ENCODE results near the gene TEX12. TPM values are rescaled to one million over a fixed set of nuclear protein-coding genes. Genes with fewer than 3 reads are reported as not detected.

Gene TEX12
- total RNA-seq, 1 experiment from 2014 or later: not detected

GRCh38 chr11:112129656-112130055, 37.5 kb upstream of the TEX12 start:
- no peaks in the 10 kb centered on the region for H3K79me2 ChIP-seq (ENCODE audit: low read depth)
- H3F3A ChIP-seq (ENCODE audit: insufficient read depth, low read depth): peaks cover 27% of the 10 kb centered on the region
- no peaks in the 10 kb centered on the region for H3K36me3 ChIP-seq (ENCODE audit: low read depth)
- H3K9me3 ChIP-seq (ENCODE audit: insufficient read depth, low read depth): no peaks in the 10 kb centered on the region
- no peaks in the 10 kb centered on the region for H4K20me1 ChIP-seq (ENCODE audit: insufficient read depth)
- DNase-seq: no peak
- no peak overlapping the region for H3K4me2 ChIP-seq
- H3K9me2 ChIP-seq (ENCODE audit: insufficient read depth): no peaks in the 10 kb centered on the region
- ChIA-PET CTCF (no interaction called here), POLR2A (ENCODE audit: unreplicated experiment) (no interaction called here)
- no peaks in the 10 kb centered on the region for H3K27me3 ChIP-seq (ENCODE audit: insufficient read depth, low read depth)
- no peak overlapping the region for H3K27ac ChIP-seq
- H3K4me3 ChIP-seq: no peak overlapping the region
- H2AFZ ChIP-seq: no peak overlapping the region
- TF ChIP-seq, protein P1, sequence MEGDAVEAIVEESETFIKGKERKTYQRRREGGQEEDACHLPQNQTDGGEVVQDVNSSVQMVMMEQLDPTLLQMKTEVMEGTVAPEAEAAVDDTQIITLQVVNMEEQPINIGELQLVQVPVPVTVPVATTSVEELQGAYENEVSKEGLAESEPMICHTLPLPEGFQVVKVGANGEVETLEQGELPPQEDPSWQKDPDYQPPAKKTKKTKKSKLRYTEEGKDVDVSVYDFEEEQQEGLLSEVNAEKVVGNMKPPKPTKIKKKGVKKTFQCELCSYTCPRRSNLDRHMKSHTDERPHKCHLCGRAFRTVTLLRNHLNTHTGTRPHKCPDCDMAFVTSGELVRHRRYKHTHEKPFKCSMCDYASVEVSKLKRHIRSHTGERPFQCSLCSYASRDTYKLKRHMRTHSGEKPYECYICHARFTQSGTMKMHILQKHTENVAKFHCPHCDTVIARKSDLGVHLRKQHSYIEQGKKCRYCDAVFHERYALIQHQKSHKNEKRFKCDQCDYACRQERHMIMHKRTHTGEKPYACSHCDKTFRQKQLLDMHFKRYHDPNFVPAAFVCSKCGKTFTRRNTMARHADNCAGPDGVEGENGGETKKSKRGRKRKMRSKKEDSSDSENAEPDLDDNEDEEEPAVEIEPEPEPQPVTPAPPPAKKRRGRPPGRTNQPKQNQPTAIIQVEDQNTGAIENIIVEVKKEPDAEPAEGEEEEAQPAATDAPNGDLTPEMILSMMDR (conservative IDR thresholded peaks at IDR 0.05): no peak
- TF ChIP-seq EZH2 (IDR thresholded peaks at IDR 0.05; ENCODE audit: low read depth): no peak
- intact Hi-C loops (cut with micrococcal nuclease; ENCODE audit: unreplicated experiment): no loop called here
- no TSS peak for BruUV-seq (replicated peaks)
- H3K4me1 ChIP-seq (replicated peaks; ENCODE audit: insufficient read depth): peaks cover 24% of the 10 kb centered on the region

DNA sequence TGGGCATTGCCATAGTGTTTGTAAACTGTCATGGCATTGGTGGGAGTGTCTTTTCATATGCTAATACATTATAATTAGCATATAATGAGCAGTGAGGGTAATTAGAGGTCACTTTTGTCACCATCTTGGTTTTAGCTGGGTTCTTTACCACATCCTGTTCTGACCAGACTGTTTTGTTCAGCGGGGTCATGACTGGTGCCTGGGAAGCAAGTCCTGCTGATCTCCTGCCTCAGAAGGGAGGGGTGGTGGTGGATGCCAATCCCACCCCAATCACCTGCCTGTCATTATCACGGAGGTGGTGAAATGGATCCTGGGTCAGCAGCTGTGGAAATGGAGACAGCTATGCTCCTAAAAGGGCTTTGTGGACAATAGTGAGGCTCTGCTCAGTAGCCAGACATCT, 34.4 kb upstream of the TEX12 start:
- H2AFZ ChIP-seq: no peak overlapping the region
- H4K20me1 ChIP-seq (ENCODE audit: insufficient read depth): no peaks in the 10 kb centered on the region
- no peaks in the 10 kb centered on the region for H3K36me3 ChIP-seq (ENCODE audit: low read depth)
- no peaks in the 10 kb centered on the region for H3K9me2 ChIP-seq (ENCODE audit: insufficient read depth)
- no peak overlapping the region for H3K27ac ChIP-seq
- H3K27me3 ChIP-seq (ENCODE audit: insufficient read depth, low read depth): no peaks in the 10 kb centered on the region
- H3K4me3 ChIP-seq: no peak overlapping the region
- BruUV-seq (replicated peaks): no TSS peak
- no peak overlapping the region for H3K4me2 ChIP-seq
- H3K4me1 ChIP-seq (replicated peaks; ENCODE audit: insufficient read depth): peaks cover 24% of the 10 kb centered on the region
- intact Hi-C loops (cut with micrococcal nuclease; ENCODE audit: unreplicated experiment): no loop called here
- peaks cover 26% of the 10 kb centered on the region; the same call in 1 of the 2 replicates for H3F3A ChIP-seq (ENCODE audit: insufficient read depth, low read depth)
- TF ChIP-seq, protein P1 (conservative IDR thresholded peaks at IDR 0.05): no peak
- no peak for TF ChIP-seq EZH2 (IDR thresholded peaks at IDR 0.05; ENCODE audit: low read depth)
- DNase-seq: no peak
- H3K79me2 ChIP-seq (ENCODE audit: low read depth): no peaks in the 10 kb centered on the region
- ChIA-PET CTCF (no interaction called here), POLR2A (ENCODE audit: unreplicated experiment) (no interaction called here)
- H3K9me3 ChIP-seq (ENCODE audit: insufficient read depth, low read depth): no peaks in the 10 kb centered on the region

GRCh38 chr11:112134473-112134872, 32.7 kb upstream of the TEX12 start:
- Histone ChIP-seq H3K27ac (no peak overlapping the region), H3K36me3 (ENCODE audit: low read depth) (no peaks in the 10 kb centered on the region), H3K9me2 (ENCODE audit: insufficient read depth) (no peaks in the 10 kb centered on the region), H3K27me3 (ENCODE audit: insufficient read depth, low read depth) (no peaks in the 10 kb centered on the region), H3K9me3 (ENCODE audit: insufficient read depth, low read depth) (no peaks in the 10 kb centered on the region), H3K4me1 (replicated peaks; ENCODE audit: insufficient read depth) (peaks cover 12% of the 10 kb centered on the region), H3K4me3 (no peak overlapping the region), H3K4me2 (no peak overlapping the region), H3K79me2 (ENCODE audit: low read depth) (no peaks in the 10 kb centered on the region), H2AFZ (no peak overlapping the region), H3F3A (ENCODE audit: insufficient read depth, low read depth) (peaks cover 11% of the 10 kb centered on the region; the same call in 1 of the 2 replicates), H4K20me1 (ENCODE audit: insufficient read depth) (no peaks in the 10 kb centered on the region)
- POLR2A ChIA-PET (ENCODE audit: unreplicated experiment): no interaction called here
- CTCF ChIA-PET: no interaction called here
- TF ChIP-seq, protein P1 (conservative IDR thresholded peaks at IDR 0.05): no peak
- TF ChIP-seq EZH2 (IDR thresholded peaks at IDR 0.05; ENCODE audit: low read depth): no peak
- intact Hi-C loops (cut with micrococcal nuclease; ENCODE audit: unreplicated experiment): no loop called here
- BruUV-seq (replicated peaks): no TSS peak
- DNase-seq: no peak
